WTC11 (cell line): ENCODE data around the gene ADCY3. TPM values are rescaled to one million over a fixed set of nuclear protein-coding genes. Genes with fewer than 3 reads are reported as not detected.

Experiments used
- ATAC-seq: fragments of 200-7000 bp; cut with Tn5 transposase; 2 replicates; pipeline ENCODE4 v1.10.0; 2021; ENCODE audit warnings: mild to moderate bottlenecking, moderate library complexity
- CTCF ChIA-PET: fragments of 300-600 bp; sonication (Branson Sonifier 250); formaldehyde crosslinking; loops from one replicate; lab custom pipeline; 2021; ENCODE audit warnings: antibody characterized with exemption; lab: Charles Lee
- POLR2A ChIA-PET: fragments of 350-600 bp; sonication (Branson Sonifier 250); formaldehyde crosslinking; loops from one replicate; lab custom pipeline; 2021; ENCODE audit warnings: antibody characterized with exemption; lab: Charles Lee
- DNase-seq: peaks from one replicate; pipeline ENCODE4 v3.0.0; 2021; ENCODE audit warnings: low spot score
- H3K27ac Mint-ChIP-seq: 2 replicates; pipeline ENCODE4 v1.8.0; 2021; ENCODE audit warnings: mixed read lengths
- H3K27me3 Mint-ChIP-seq: 2 replicates; pipeline ENCODE4 v1.8.0; 2021; ENCODE audit warnings: low read depth, mild to moderate bottlenecking, moderate library complexity, mixed read lengths
- H3K36me3 Mint-ChIP-seq: 2 replicates; pipeline ENCODE4 v1.8.0; 2021; ENCODE audit warnings: mixed read lengths
- H3K4me1 Mint-ChIP-seq: 2 replicates; pipeline ENCODE4 v1.8.0; 2022; ENCODE audit warnings: mixed read lengths
- H3K4me3 Mint-ChIP-seq: 2 replicates; pipeline ENCODE4 v1.8.0; 2021; ENCODE audit warnings: mild to moderate bottlenecking, moderate library complexity, mixed read lengths
- H3K9me3 Mint-ChIP-seq: 2 replicates; pipeline ENCODE4 v1.8.0; 2021; ENCODE audit warnings: mixed read lengths
- ARID4B ChIP-seq: sonication (generic); formaldehyde crosslinking; IDR thresholded peaks from 2 replicates; pipeline ENCODE4 v1.8.0; 2023; ENCODE audit warnings: missing genetic modification reagents, mild to moderate bottlenecking, borderline replicate concordance
- E2F4 ChIP-seq: sonication (generic); formaldehyde crosslinking; IDR thresholded peaks from 2 replicates; pipeline ENCODE4 v1.8.1; 2022; ENCODE audit warnings: low read depth, mild to moderate bottlenecking, moderate library complexity, missing genetic modification reagents, borderline replicate concordance
- ELF4 ChIP-seq: sonication (generic); formaldehyde crosslinking; IDR thresholded peaks from 2 replicates; pipeline ENCODE4 v1.8.1; 2022; ENCODE audit warnings: low read depth, mild to moderate bottlenecking, moderate library complexity, missing genetic modification reagents
- EMX1 ChIP-seq: fragments of 250-450 bp; sonication (Bioruptor Pico); IDR thresholded peaks from 2 replicates; pipeline ENCODE4 v1.8.0; 2021; ENCODE audit warnings: mild to moderate bottlenecking
- FOXP4 ChIP-seq: sonication (generic); formaldehyde crosslinking; IDR thresholded peaks from 2 replicates; pipeline ENCODE4 v1.8.0; 2022; ENCODE audit warnings: mild to moderate bottlenecking, missing genetic modification reagents
- GABPB1 ChIP-seq: sonication (generic); formaldehyde crosslinking; IDR thresholded peaks from 2 replicates; pipeline ENCODE4 v1.8.1; 2023; ENCODE audit warnings: mild to moderate bottlenecking, missing genetic modification reagents
- GRHL2 ChIP-seq: fragments of 250-450 bp; sonication (Bioruptor Pico); IDR thresholded peaks from 2 replicates; pipeline ENCODE4 v1.8.0; 2022; ENCODE audit warnings: mild to moderate bottlenecking, moderate library complexity; ENCODE audit not compliant: insufficient replicate concordance, severe bottlenecking
- GTF2I ChIP-seq: fragments of 250-450 bp; sonication (Bioruptor Pico); conservative IDR thresholded peaks from 2 replicates; pipeline ENCODE4 v1.4.0; 2021; ENCODE audit warnings: mild to moderate bottlenecking
- MAX ChIP-seq: sonication (generic); formaldehyde crosslinking; IDR thresholded peaks from 2 replicates; pipeline ENCODE4 v1.8.0; 2022; ENCODE audit warnings: mild to moderate bottlenecking, missing genetic modification reagents
- NFATC4 ChIP-seq: fragments of 250-450 bp; sonication (Bioruptor Pico); IDR thresholded peaks from 2 replicates; pipeline ENCODE4 v1.9.0; 2021; ENCODE audit warnings: mild to moderate bottlenecking
- PRDM15 ChIP-seq: sonication (generic); formaldehyde crosslinking; IDR thresholded peaks from 2 replicates; pipeline ENCODE4 v1.8.0; 2022; ENCODE audit warnings: missing genetic modification reagents
- PREB ChIP-seq: sonication (generic); formaldehyde crosslinking; IDR thresholded peaks from 2 replicates; pipeline ENCODE4 v1.8.1; 2022; ENCODE audit warnings: mild to moderate bottlenecking, missing genetic modification reagents, moderate library complexity, borderline replicate concordance
- PRRX2 ChIP-seq: fragments of 250-450 bp; sonication (Bioruptor Pico); IDR thresholded peaks from 2 replicates; pipeline ENCODE4 v1.8.0; 2021; ENCODE audit warnings: mild to moderate bottlenecking
- RELA ChIP-seq: sonication (generic); formaldehyde crosslinking; IDR thresholded peaks from 2 replicates; pipeline ENCODE4 v1.8.1; 2022; ENCODE audit warnings: missing genetic modification reagents, mild to moderate bottlenecking, borderline replicate concordance
- RORB ChIP-seq: fragments of 250-450 bp; sonication (Bioruptor Pico); IDR thresholded peaks from 2 replicates; pipeline ENCODE4 v1.9.0; 2021; ENCODE audit warnings: mild to moderate bottlenecking
- STAT6 ChIP-seq: sonication (generic); formaldehyde crosslinking; conservative IDR thresholded peaks from 2 replicates; pipeline ENCODE4 v1.8.1; 2023; ENCODE audit warnings: mild to moderate bottlenecking, low read depth, missing genetic modification reagents, moderate library complexity
- ZNF219 ChIP-seq: sonication (generic); formaldehyde crosslinking; IDR thresholded peaks from 2 replicates; pipeline ENCODE4 v1.8.0; 2023; ENCODE audit warnings: missing genetic modification reagents, mild to moderate bottlenecking, borderline replicate concordance
- ZNF423 ChIP-seq: fragments of 250-450 bp; sonication (Bioruptor Pico); IDR thresholded peaks from 2 replicates; pipeline ENCODE4 v2.1.2; 2022; ENCODE audit warnings: mild to moderate bottlenecking, moderate library complexity
- ZNF671 ChIP-seq: fragments of 250-450 bp; sonication (Bioruptor Pico); IDR thresholded peaks from 2 replicates; pipeline ENCODE4 v1.8.0; 2021; ENCODE audit warnings: mild to moderate bottlenecking
- total RNA-seq: library from RNA; stranded (reverse); gene quantifications from 3 replicates; pipeline ENCODE4 v1.2.3, GENCODE V29; 2021

Gene ADCY3
- total RNA-seq, 1 experiment from 2014 or later = 37.1 TPM

GRCh38 chr2:24821433-24821891, 98.6 kb downstream of the ADCY3 start (continued):
- no peak for TF ChIP-seq PRDM15
- no peak for TF ChIP-seq ZNF671
- no peak for TF ChIP-seq GTF2I (CRISPR knock-in tag)
- no peak for TF ChIP-seq PREB (CRISPR knock-in tag)
- no peak for TF ChIP-seq GABPB1 (CRISPR knock-in tag)
- no peak for TF ChIP-seq ELF4 (CRISPR knock-in tag)
- TF ChIP-seq RELA (CRISPR knock-in tag) = no peak
- TF ChIP-seq MAX (CRISPR knock-in tag) = no peak
- TF ChIP-seq RORB (CRISPR knock-in tag) = no peak
- TF ChIP-seq NFATC4 = no peak
- no peak for TF ChIP-seq GRHL2 (CRISPR knock-in tag)

GRCh38 chr2:24820598-24821432, 99.2 kb downstream of the ADCY3 start:
- Mint-ChIP-seq H3K4me1 (peaks cover 33% of the 10 kb centered on the region), H3K27ac (peak overlapping the region; percentile 94), H3K9me3 (peaks cover 11% of the 10 kb centered on the region; the same call in 1 of the 2 replicates), H3K36me3 (peaks cover 86% of the 10 kb centered on the region), H3K27me3 (no peaks in the 10 kb centered on the region), H3K4me3 (no peak overlapping the region)
- POLR2A ChIA-PET = interaction anchor here (0.5 to 1.5 kb wide), 2 partner anchors 25 to 221 kb away, joined by 3 to 7 read pairs; no protein-coding TSS in a partner anchor
- ATAC-seq (no peak), DNase-seq (no peak)
- CTCF ChIA-PET = interaction anchor here (0.8 to 2.3 kb wide), 6 partner anchors 10 to 329 kb away, joined by 3 to 18 read pairs (median 4); partner anchors contain the start of gene NCOA1
- TF ChIP-seq ZNF423 (CRISPR knock-in tag) (peak; percentile 83), EMX1 (CRISPR knock-in tag) (no peak), STAT6 (CRISPR knock-in tag) (0 out of 2 replicates have a peak, but pooled peaks have one; percentile 57), E2F4 (CRISPR knock-in tag) (no peak), ZNF219 (no peak), GRHL2 (CRISPR knock-in tag) (no peak), ARID4B (CRISPR knock-in tag) (no peak), PRRX2 (CRISPR knock-in tag) (no peak), FOXP4 (CRISPR knock-in tag) (no peak)
